ENCODE measurements around the gene PPARA.
"Not testable (repeated sequence)": the region's sequence is repeated elsewhere in the genome, so short reads cannot be mapped to it uniquely, and the experiment has no call there.

PPARA gene

DNA sequence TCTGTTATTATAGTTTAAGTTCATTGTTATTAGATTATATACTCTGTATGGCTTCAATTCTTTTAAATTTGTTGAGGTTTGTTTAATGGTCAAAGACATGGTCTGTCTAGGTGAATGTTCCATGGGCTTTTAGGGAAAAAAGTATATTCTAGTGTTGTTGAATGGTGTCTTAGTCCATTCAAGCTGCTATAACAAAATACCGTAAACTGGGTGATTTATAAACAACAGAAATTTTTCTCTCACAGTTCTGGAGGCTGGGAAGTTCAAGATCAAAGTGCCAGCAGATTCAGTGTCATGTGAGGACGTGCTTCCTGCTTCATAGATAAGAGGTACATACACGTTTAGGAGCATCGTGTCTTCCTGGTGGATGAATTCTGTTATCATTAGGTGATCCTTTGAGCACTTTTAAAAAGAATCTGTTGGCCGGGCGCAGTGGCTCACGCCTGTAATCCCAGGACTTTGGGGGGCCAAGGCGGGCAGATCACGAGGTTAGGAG is 26.2 kb downstream of the PPARA start:
- no peak for DNase-seq

DNA sequence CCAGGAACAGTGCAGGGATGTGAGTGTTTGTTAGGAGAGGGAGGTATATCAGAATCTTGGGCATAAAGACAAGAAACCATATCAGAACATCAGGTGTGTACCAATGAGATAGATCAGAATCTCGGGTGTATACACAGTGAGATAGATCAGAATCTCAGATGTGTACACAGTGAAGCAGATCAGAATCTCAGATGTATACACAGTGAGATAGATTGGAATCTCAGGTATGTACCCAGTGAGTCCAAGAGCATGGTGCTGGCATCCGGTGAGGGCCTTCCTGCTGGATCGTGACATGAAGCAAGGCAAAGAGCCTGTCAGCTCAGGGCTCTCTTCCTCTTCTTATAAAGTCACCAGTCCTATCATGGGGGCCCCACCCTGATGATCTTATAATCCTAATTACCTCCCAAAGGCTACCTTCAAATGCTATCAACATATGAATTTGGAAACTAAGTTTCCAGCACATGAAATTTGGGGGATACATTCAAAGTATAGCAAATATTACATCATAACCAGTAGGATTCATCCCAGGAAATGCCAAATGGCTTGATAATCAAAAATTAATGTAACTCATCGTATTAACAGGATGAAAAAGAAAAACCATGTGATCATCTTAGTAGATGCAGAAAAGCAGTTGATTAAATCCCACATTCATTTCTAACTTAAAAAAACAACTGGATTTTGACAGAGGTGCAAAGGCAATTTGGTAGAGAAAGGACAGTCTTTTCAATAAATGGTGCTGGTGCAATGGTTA is 28.6 kb downstream of the PPARA start:
- no peak for DNase-seq

GRCh38 chr22:46179748-46180147 is 29.4 kb downstream of the PPARA start:
- DNase-seq = no peak

DNA sequence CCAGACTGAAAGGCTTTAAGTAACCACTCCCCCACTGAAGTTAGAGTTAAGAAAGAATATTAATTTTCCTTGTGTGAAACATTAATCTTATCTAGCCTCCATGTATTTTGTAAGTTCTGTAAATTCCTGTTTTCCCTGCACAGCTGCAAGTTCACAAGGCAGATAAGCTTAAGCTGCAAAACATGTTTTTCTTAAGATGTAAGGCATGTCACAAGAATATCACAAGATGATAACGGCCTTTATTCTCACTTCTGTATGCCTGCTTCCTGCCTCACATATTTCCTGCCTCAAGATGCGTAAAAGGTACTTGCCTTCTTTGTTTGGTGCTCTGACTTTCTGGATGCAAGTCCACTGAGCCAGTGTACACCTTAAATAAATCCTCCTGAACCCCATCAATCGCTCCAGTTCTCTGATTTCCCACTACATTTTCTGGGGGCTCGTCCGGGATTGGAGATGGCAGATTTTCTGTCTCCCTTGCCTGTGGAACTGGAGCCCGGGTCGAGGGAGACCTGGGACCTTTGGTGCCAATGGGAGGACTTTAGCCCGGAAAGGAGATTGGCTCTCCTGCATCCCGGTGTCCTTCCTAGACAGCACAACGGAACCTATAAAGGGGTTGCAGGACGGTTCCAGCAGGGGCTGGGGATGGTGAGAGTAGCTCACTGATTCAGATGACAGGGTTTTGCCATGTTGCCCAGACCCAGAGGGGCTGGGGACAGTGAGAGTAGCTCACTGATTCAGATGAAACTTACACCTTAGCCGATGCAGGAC is 30.2 kb downstream of the PPARA start:
- no peak for DNase-seq

DNA sequence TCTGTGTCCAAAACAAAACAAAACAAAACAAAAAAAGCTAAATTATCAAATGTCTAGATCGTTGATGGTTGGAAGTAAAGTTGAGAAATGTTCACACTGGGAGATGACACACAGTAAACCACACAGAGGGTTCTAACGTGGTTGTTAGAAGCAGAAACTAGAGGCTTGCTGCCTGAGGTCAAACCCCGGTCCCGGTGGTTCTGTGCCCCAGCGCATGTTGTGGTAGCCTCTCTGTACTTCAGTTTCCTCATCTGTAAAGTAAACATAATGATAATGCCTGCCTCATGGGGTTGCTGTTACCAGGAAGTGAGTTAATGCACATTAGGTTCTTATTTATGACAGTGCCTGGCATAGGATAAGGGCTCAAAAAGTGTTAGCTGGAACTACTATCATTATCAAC is 33.4 kb downstream of the PPARA start:
- no peak for DNase-seq

- DNase-seq = no peak
These were observed 35.0 kb downstream of the PPARA start for GRCh38 chr22:46185283-46185682.

GRCh38 chr22:46187862-46188261 is 37.5 kb downstream of the PPARA start:
- DNase-seq = no peak

DNA sequence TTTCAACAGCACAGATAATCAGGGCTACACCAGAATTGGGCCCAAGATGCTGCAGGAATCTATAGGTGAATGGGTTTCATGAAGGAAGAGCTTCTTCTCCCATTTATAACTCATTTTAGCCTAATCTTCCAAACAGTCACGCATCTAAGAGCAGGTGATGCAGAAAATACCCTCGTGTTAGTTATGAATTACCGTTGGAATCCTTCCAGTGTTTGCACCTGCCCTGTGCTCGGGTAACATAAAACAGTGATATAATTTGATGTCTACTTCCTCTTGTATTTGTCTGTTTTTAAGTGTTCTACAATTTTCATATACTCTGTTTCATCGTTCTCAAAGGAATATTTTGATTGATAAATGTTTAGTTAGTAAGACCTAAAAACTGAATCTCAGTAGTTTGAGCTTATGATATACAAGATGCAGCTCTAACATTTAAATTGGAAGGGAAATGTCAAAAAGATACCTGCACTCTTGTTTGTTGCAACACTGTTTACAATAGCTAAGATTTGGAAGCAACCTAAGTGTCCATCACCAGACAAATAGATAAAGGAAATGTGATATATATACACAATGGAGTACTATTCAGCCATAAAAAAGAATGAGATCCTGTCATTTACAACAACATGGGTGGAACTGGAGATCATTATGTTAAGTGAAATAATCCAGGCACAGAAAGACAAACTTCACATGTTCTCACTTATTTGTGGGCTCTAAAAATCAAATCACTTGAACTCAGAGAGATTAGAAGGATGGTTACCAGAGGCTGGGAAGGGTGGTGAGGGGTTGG is 42.1 kb downstream of the PPARA start:
- no peak for DNase-seq

GRCh38 chr22:46193898-46194310 is 43.6 kb downstream of the PPARA start:
- DNase-seq = no peak

- no peak for DNase-seq
These were observed 45.3 kb downstream of the PPARA start for GRCh38 chr22:46195487-46196165.

- DNase-seq = no peak
These were observed 46.0 kb downstream of the PPARA start for GRCh38 chr22:46196278-46196677.

DNA sequence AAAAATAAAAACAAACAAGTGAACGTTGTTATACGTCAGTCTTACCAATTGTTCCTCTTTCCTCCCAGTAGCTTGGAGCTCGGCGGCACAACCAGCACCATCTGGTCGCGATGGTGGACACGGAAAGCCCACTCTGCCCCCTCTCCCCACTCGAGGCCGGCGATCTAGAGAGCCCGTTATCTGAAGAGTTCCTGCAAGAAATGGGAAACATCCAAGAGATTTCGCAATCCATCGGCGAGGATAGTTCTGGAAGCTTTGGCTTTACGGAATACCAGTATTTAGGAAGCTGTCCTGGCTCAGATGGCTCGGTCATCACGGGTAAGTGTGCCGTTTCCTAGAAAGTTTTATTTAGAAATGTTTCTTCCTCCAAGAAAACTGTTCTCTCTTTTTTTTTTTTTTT is 47.9 kb downstream of the PPARA start:
- no peak for DNase-seq

DNA sequence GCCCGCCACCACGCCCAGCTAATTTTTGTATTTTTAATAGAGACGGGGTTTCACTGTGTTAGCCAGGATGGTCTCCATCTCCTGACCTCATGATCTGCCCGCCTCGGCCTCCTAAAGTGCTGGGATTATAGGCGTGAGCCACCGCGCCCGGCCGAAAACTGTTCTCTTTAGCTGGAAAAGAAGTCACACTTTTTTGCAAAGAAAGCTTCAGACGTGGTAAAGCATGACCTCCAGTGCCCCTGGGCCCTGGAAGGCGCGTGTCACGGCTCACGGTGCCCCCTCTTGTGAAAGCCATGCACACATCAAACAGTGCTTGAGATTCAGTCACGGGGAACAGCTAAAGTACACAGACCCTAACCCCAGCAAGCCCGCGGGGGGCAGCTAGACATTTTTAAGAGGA is 48.5 kb downstream of the PPARA start:
- DNase-seq = not testable (repeated sequence)

DNA sequence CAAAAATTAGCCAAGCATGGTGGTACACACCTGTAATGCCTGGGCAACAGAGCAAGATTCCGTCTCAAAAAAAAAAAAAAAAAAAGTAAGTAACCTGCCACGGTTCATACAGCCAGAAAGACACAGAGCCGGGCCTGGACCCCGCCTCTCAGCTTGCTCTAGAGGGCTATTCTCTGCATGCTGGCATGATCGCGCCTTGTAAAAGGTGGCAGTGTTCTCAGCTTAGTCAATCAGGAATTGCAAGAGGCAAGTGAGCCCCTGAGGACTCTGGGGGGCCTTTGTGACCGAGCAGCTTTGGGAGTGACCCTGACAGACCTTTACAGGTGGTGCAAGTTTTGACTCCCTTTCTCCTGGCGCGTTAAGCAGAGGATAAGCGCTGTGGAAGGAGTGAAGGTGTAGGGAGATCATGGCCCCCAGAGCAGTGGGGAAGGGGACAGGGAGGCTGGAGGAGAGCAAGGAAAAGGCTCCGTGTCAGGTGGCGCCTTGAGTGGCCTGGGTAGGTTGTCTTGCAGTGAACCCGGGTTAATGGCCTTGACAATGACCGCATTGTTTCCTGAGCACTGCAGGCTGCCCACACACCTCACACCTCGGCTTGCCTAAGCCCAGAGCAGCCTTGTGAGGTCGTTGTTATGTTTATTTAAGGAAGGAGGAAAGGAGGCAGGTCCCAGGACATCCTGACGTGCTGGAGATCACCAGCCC is 50.9 kb downstream of the PPARA start:
- DNase-seq = no peak

GRCh38 chr22:46202897-46203600 is 52.7 kb downstream of the PPARA start:
- no peak for DNase-seq

- DNase-seq = no peak
These were observed 53.3 kb downstream of the PPARA start for GRCh38 chr22:46203601-46203980.

DNA sequence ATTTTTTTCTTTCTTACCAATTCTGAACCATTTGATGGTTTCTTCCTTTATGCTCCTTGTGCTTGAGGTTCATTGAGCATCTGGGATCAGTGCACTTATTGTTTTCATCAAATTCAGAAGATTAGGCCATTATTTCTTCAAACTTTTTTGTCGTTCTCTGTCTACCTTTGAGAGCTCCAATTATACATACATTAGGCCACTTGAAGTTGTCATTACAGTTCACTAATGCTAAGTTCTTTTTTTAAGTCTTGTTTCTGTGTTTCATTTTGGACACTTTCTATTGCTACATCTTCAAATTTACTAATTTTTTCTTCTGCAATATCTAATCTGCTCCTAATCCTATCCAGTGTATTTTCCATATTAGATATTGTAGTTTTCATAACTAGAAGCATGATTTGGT is 58.9 kb downstream of the PPARA start:
- DNase-seq = no peak

DNA sequence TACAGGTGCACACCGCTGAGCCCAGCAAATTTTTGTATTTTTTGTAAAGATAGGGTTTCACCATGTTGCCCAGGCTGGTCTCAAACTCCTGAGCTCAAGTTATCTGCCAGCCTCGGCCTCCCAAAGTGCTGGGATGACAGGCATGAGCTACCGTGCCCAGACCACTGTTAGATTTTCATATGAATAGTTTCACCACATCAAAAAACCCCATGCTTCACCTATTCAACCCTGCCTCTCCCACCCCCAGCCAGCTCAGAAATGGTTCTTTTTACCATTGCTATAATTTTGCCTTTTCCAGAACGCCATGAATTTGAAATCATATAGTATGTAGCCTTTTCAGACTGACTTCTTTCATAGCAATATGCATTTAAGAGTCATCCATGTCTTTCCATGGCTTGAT is 61.9 kb downstream of the PPARA start:
- no peak for DNase-seq

DNA sequence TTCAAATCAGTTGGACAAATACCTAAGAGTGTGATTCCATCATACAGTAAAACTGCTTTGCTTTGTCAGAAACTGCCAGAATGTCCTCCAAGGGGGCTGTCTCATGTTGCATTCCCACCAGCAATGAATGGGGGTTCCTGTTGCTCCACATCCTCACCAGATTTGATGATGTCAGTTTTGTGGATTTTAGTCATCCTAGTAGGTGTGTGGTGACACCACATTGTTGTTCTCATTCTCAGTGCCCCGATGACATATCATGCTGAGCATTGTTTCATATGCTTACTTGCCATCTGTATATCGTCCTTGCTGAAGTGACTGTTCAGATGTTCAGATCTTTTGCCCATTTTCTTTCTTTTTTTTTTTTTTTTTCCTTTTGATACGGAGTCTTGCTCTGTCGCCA is 62.7 kb downstream of the PPARA start:
- no peak for DNase-seq

DNA sequence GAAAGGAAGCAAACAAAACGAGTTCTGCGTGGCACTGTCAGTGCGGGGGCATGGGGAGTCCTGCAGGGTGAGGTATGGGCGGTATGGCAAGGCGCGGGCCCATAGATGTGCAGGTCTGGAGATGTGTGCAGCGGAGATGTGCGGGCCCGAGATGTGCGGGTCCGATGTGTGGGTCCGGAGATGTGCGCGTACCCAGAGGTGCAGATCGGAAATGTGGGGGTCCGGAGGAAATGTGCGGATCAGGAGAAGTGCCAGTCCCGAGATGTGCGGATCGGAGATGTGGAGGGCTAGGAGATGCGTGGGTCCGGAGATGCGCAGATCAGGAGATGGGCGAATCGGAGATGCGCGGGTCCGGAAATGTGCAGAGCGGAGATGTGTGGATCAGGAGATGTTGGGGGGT is 63.8 kb downstream of the PPARA start:
- no peak for DNase-seq

- DNase-seq = no peak
These were observed 64.3 kb downstream of the PPARA start for GRCh38 chr22:46214616-46215015.

- DNase-seq = no peak
These were observed 69.3 kb downstream of the PPARA start for GRCh38 chr22:46219636-46220035.

All from right forelimb (tissue), 1 donor.